ENCODE data around the gene RAB9A.

- TF ChIP-seq CTCF (IDR thresholded peaks at IDR 0.05; ENCODE audit: insufficient read depth, low read depth, low read length) (no peak), EZH2 (IDR thresholded peaks at IDR 0.05; ENCODE audit: insufficient read depth, low read length) (no peak)
These were observed 27.5 kb downstream of the RAB9A start for GRCh38 chrX:13716455-13716854.
